GM12873 (cell line): ENCODE data around the gene ANXA4.
A peak's percentile ranks its signal among the peaks of the same experiment; 100 is the strongest.

Experiments used
- CTCF ChIP-seq: IDR thresholded peaks from 2 replicates; pipeline ENCODE4 v1.5.1; 2012; ENCODE audit warnings: low read depth, mild to moderate bottlenecking, moderate library complexity, low read length, control low read depth; ENCODE audit not compliant: insufficient read depth; ENCODE audit errors: missing control alignments

ANXA4 gene

GRCh38 chr2:69714539-69715220 is 27.3 kb upstream of the ANXA4 start:
- peak; percentile 87 for TF ChIP-seq CTCF

- no peak for TF ChIP-seq CTCF
Measured at GRCh38 chr2:69715964-69716363, 26.0 kb upstream of the ANXA4 start.

GRCh38 chr2:69716555-69717120 is 25.3 kb upstream of the ANXA4 start:
- TF ChIP-seq CTCF: no peak

- TF ChIP-seq CTCF: no peak
Measured at GRCh38 chr2:69717186-69717585, 24.7 kb upstream of the ANXA4 start.

GRCh38 chr2:69717861-69718273 is 24.1 kb upstream of the ANXA4 start:
- no peak for TF ChIP-seq CTCF

GRCh38 chr2:69718338-69718965 is 23.5 kb upstream of the ANXA4 start:
- no peak for TF ChIP-seq CTCF

- peak; percentile 45 for TF ChIP-seq CTCF
Measured at GRCh38 chr2:69720404-69720803, 21.5 kb upstream of the ANXA4 start.
